Activated CD8-positive, alpha-beta memory T cell treated with anti-CD3 and anti-CD28 coated beads, Interleukin-2, amount 10 ng/mL, durations not matched to agents 7 days and 5 days (primary cell): Measurements from ENCODE around the gene IQGAP2. TPM values are rescaled to one million over a fixed set of nuclear protein-coding genes. Genes with fewer than 3 reads are reported as not detected.

ENCODE experiments used
- ATAC-seq: fragments of 150-1000 bp; cut with Tn5 transposase; one replicate; pipeline ENCODE4 v1.10.0; 2021; ENCODE audit warnings: moderate library complexity
- CTCF ChIA-PET: fragments of 350-600 bp; sonication (Branson Sonifier 250); formaldehyde crosslinking; loops from one replicate; lab custom pipeline; 2021; ENCODE audit warnings: antibody characterized with exemption; lab: Charles Lee
- DNase-seq: peaks from one replicate; pipeline ENCODE4 v3.0.0-alpha.2; 2020
- H3K27ac Mint-ChIP-seq: one replicate; pipeline ENCODE4 v1.8.0; 2021; ENCODE audit warnings: mild to moderate bottlenecking, mixed read lengths
- H3K27me3 Mint-ChIP-seq: one replicate; pipeline ENCODE4 v1.8.0; 2021; ENCODE audit warnings: mixed read lengths
- H3K36me3 Mint-ChIP-seq: one replicate; pipeline ENCODE4 v1.8.0; 2021; ENCODE audit warnings: mild to moderate bottlenecking, mixed read lengths
- H3K4me1 Mint-ChIP-seq: one replicate; pipeline ENCODE4 v1.8.0; 2021; ENCODE audit warnings: mixed read lengths
- H3K4me3 Mint-ChIP-seq: one replicate; pipeline ENCODE4 v1.8.0; 2021; ENCODE audit warnings: mild to moderate bottlenecking, moderate library complexity, mixed read lengths
- H3K9me3 Mint-ChIP-seq: one replicate; pipeline ENCODE4 v1.8.0; 2022; ENCODE audit warnings: low read depth, mixed read lengths
- total RNA-seq, 2 experiments: library from RNA; stranded (reverse); gene quantifications; one replicate each; pipeline ENCODE4 v1.2.3, GENCODE V29; 2021

The IQGAP2 gene
- total RNA-seq, 2 experiments from 2014 or later, result 70.2 to 118 TPM

- H3K36me3 Mint-ChIP-seq, result peaks cover 34% of the 10 kb centered on the region
- peaks cover 65% of the 10 kb centered on the region for H3K4me1 Mint-ChIP-seq
- DNase-seq, result peak; percentile 92
- CTCF ChIA-PET, result interaction anchor here (0.8 to 7.2 kb wide), 22 partner anchors 11 to 370 kb away, joined by 3 to 103 read pairs (median 4); no protein-coding TSS in a partner anchor
- peak overlapping the region; percentile 98 for H3K27ac Mint-ChIP-seq
- H3K4me3 Mint-ChIP-seq, result peak overlapping the region; percentile 84
- peaks cover 2% of the 10 kb centered on the region for H3K9me3 Mint-ChIP-seq
- peaks cover 3% of the 10 kb centered on the region for H3K27me3 Mint-ChIP-seq
- peak; percentile 52 for ATAC-seq
These were observed 1.4 kb downstream of the IQGAP2 start for GRCh38 chr5:76404223-76405211.

- Mint-ChIP-seq H3K4me3 (peak overlapping the region; percentile 84), H3K27ac (peak overlapping the region; percentile 98), H3K36me3 (peaks cover 44% of the 10 kb centered on the region), H3K27me3 (no peaks in the 10 kb centered on the region), H3K4me1 (peaks cover 64% of the 10 kb centered on the region), H3K9me3 (peaks cover 2% of the 10 kb centered on the region)
- DNase-seq (no peak), ATAC-seq (no peak)
- CTCF ChIA-PET, result interaction anchor here (1.1 to 7.2 kb wide), 5 partner anchors 138 to 369 kb away, joined by 3 to 103 read pairs (median 7); no protein-coding TSS in a partner anchor
These were observed 2.9 kb downstream of the IQGAP2 start for GRCh38 chr5:76406014-76406413.

GRCh38 chr5:76406673-76407072, 3.6 kb downstream of the IQGAP2 start:
- H3K27me3 Mint-ChIP-seq, result no peaks in the 10 kb centered on the region
- H3K36me3 Mint-ChIP-seq, result peaks cover 49% of the 10 kb centered on the region
- peaks cover 58% of the 10 kb centered on the region for H3K4me1 Mint-ChIP-seq
- DNase-seq (no peak), ATAC-seq (no peak)
- peak overlapping the region; percentile 12 for H3K4me3 Mint-ChIP-seq
- peak overlapping the region; percentile 68 for H3K27ac Mint-ChIP-seq
- peaks cover 2% of the 10 kb centered on the region for H3K9me3 Mint-ChIP-seq
- CTCF ChIA-PET, result interaction anchor here (1.0 to 7.2 kb wide), 4 partner anchors 44 to 176 kb away, joined by 3 to 103 read pairs (median 26); no protein-coding TSS in a partner anchor

- CTCF ChIA-PET, result interaction anchor here (1.0 to 7.2 kb wide), 5 partner anchors 24 to 175 kb away, joined by 3 to 103 read pairs (median 4); no protein-coding TSS in a partner anchor
- Mint-ChIP-seq H3K36me3 (peaks cover 60% of the 10 kb centered on the region), H3K27ac (no peak overlapping the region), H3K27me3 (no peaks in the 10 kb centered on the region), H3K4me3 (no peak overlapping the region), H3K4me1 (peaks cover 59% of the 10 kb centered on the region), H3K9me3 (peaks cover 2% of the 10 kb centered on the region)
- DNase-seq (no peak), ATAC-seq (no peak)
These were observed 5.1 kb downstream of the IQGAP2 start for GRCh38 chr5:76408104-76408654.

GRCh38 chr5:76412511-76412910, 9.4 kb downstream of the IQGAP2 start:
- CTCF ChIA-PET, result no interaction called here
- peaks cover 2% of the 10 kb centered on the region for H3K9me3 Mint-ChIP-seq
- ATAC-seq (no peak), DNase-seq (no peak)
- no peaks in the 10 kb centered on the region for H3K27me3 Mint-ChIP-seq
- no peak overlapping the region for H3K27ac Mint-ChIP-seq
- H3K36me3 Mint-ChIP-seq, result peaks cover 63% of the 10 kb centered on the region
- H3K4me3 Mint-ChIP-seq, result no peak overlapping the region
- H3K4me1 Mint-ChIP-seq, result peaks cover 43% of the 10 kb centered on the region

GRCh38 chr5:76413746-76414145, 10.7 kb downstream of the IQGAP2 start:
- Mint-ChIP-seq H3K9me3 (no peaks in the 10 kb centered on the region), H3K27me3 (no peaks in the 10 kb centered on the region), H3K27ac (no peak overlapping the region), H3K4me1 (peaks cover 34% of the 10 kb centered on the region), H3K36me3 (peaks cover 55% of the 10 kb centered on the region), H3K4me3 (no peak overlapping the region)
- DNase-seq (no peak), ATAC-seq (no peak)
- CTCF ChIA-PET, result interaction anchor here (1.0 kb wide), 1 partner anchor 129 kb away, joined by 3 read pairs; no protein-coding TSS in a partner anchor

GRCh38 chr5:76414788-76415187, 11.7 kb downstream of the IQGAP2 start:
- H3K9me3 Mint-ChIP-seq, result no peaks in the 10 kb centered on the region
- ATAC-seq (no peak), DNase-seq (no peak)
- H3K27me3 Mint-ChIP-seq, result no peaks in the 10 kb centered on the region
- CTCF ChIA-PET, result interaction anchor here (1.0 kb wide), 1 partner anchor 128 kb away, joined by 3 read pairs; no protein-coding TSS in a partner anchor
- H3K36me3 Mint-ChIP-seq, result peaks cover 50% of the 10 kb centered on the region
- H3K27ac Mint-ChIP-seq, result no peak overlapping the region
- peaks cover 27% of the 10 kb centered on the region for H3K4me1 Mint-ChIP-seq
- H3K4me3 Mint-ChIP-seq, result no peak overlapping the region

- DNase-seq (no peak), ATAC-seq (no peak)
- no peaks in the 10 kb centered on the region for H3K27me3 Mint-ChIP-seq
- CTCF ChIA-PET, result interaction anchor here (0.8 kb wide), 1 partner anchor 128 kb away, joined by 4 read pairs; no protein-coding TSS in a partner anchor
- H3K9me3 Mint-ChIP-seq, result no peaks in the 10 kb centered on the region
- H3K27ac Mint-ChIP-seq, result no peak overlapping the region
- H3K4me1 Mint-ChIP-seq, result peaks cover 23% of the 10 kb centered on the region
- H3K4me3 Mint-ChIP-seq, result no peak overlapping the region
- H3K36me3 Mint-ChIP-seq, result peaks cover 49% of the 10 kb centered on the region
These were observed 12.8 kb downstream of the IQGAP2 start for GRCh38 chr5:76415855-76416254.

GRCh38 chr5:76419597-76420298, 16.7 kb downstream of the IQGAP2 start:
- DNase-seq, result no peak
- CTCF ChIA-PET, result interaction anchor here (0.7 to 1.4 kb wide), 4 partner anchors 11 to 245 kb away, joined by 3 to 4 read pairs (median 4); no protein-coding TSS in a partner anchor
- no peak for ATAC-seq
- peaks cover 11% of the 10 kb centered on the region for H3K4me1 Mint-ChIP-seq
- peaks cover 24% of the 10 kb centered on the region for H3K36me3 Mint-ChIP-seq
- no peaks in the 10 kb centered on the region for H3K9me3 Mint-ChIP-seq
- no peaks in the 10 kb centered on the region for H3K27me3 Mint-ChIP-seq
- no peak overlapping the region for H3K4me3 Mint-ChIP-seq
- no peak overlapping the region for H3K27ac Mint-ChIP-seq

GRCh38 chr5:76422227-76422626, 19.1 kb downstream of the IQGAP2 start:
- CTCF ChIA-PET, result no interaction called here
- ATAC-seq (no peak), DNase-seq (no peak)
- H3K36me3 Mint-ChIP-seq, result peaks cover 25% of the 10 kb centered on the region
- H3K4me1 Mint-ChIP-seq, result peaks cover 14% of the 10 kb centered on the region
- no peaks in the 10 kb centered on the region for H3K9me3 Mint-ChIP-seq
- no peak overlapping the region for H3K4me3 Mint-ChIP-seq
- H3K27me3 Mint-ChIP-seq, result no peaks in the 10 kb centered on the region
- no peak overlapping the region for H3K27ac Mint-ChIP-seq

- Mint-ChIP-seq H3K36me3 (peaks cover 29% of the 10 kb centered on the region), H3K4me3 (no peak overlapping the region), H3K27me3 (no peaks in the 10 kb centered on the region), H3K4me1 (peaks cover 15% of the 10 kb centered on the region), H3K9me3 (no peaks in the 10 kb centered on the region), H3K27ac (no peak overlapping the region)
- DNase-seq (no peak), ATAC-seq (no peak)
- CTCF ChIA-PET, result no interaction called here
These were observed 19.7 kb downstream of the IQGAP2 start for GRCh38 chr5:76422742-76423141.

GRCh38 chr5:76425146-76425545, 22.1 kb downstream of the IQGAP2 start:
- Mint-ChIP-seq H3K4me3 (no peak overlapping the region), H3K27ac (no peak overlapping the region), H3K9me3 (no peaks in the 10 kb centered on the region), H3K4me1 (peaks cover 16% of the 10 kb centered on the region), H3K27me3 (no peaks in the 10 kb centered on the region), H3K36me3 (peaks cover 31% of the 10 kb centered on the region)
- DNase-seq (no peak), ATAC-seq (no peak)
- CTCF ChIA-PET, result no interaction called here
